OCI-LY3 (cell line): ENCODE results near the gene TRAPPC12.

Source experiments
- CTCF ChIP-seq: fragments of 200-600, 300-600 bp; sonication (generic); IDR thresholded peaks from 2 replicates; pipeline ENCODE4 v1.5.1; 2014; ENCODE audit warnings: antibody characterized with exemption, low read length, low read depth
- EZH2phosphoT487 ChIP-seq: fragments of 200-600 bp; shearing (Covaris generic); IDR thresholded peaks from 2 replicates; pipeline ENCODE4 v1.6.1; 2018; ENCODE audit warnings: antibody characterized with exemption, mixed run types, low read depth

DNA sequence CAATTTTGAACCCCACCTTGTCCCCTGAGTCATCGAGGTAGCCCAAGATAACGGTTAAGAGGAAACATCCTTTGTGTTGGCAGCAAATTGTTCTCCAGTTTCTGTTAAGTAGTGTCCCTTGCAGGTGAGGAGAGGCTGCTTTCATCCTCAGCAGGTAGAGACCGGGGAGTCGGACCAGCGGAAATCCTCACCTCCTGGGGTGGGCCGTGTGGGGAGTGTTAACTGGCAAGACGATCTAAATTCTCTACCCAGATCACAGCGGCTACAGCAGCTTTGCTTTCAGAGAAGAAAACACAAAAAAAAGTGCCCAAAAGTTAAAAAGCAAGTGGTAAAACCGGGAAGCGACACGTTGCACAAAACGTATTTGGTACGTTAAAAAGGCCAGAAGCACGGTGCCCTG, 76.6 kb downstream of the TRAPPC12 start:
- no peak for TF ChIP-seq EZH2phosphoT487
- TF ChIP-seq CTCF: no peak
